Measurements from ENCODE around the gene BYSL. TPM values are rescaled to one million over a fixed set of nuclear protein-coding genes. Genes with fewer than 3 reads are reported as not detected.
A peak's percentile ranks its signal among the peaks of the same experiment; 100 is the strongest.

The BYSL gene
- total and polyA plus RNA-seq, 9 of the 15 experiments (the other 6 are each of a cell fraction or from before 2014, with no cell fraction given), result 22.2 to 92.3 (median 53.4) TPM

- FAIRE-seq, result no peak
- TF ChIP-seq MCM3 (IDR thresholded peaks at IDR 0.05), result no peak
- TF ChIP-seq CEBPG (CRISPR knock-in tag; IDR thresholded peaks at IDR 0.05), result no peak
- TF ChIP-seq CEBPG (tag; conservative IDR thresholded peaks at IDR 0.05 in 1 of 2, IDR thresholded peaks at IDR 0.05 in 1 of 2), result 0 out of 4 replicates have a peak, but pooled peaks of 1 of the 2 experiments have one; percentile 29
- TF ChIP-seq CEBPB (tag; IDR thresholded peaks at IDR 0.05), result peak; percentile 33; the same call in 1 of the 2 replicates
- TF ChIP-seq ATF3 (IDR thresholded peaks at IDR 0.05), result peak; percentile 66
- no peak for TF ChIP-seq ATF3 (CRISPR knock-in tag; conservative IDR thresholded peaks at IDR 0.05)
- TF ChIP-seq AFF4 (CRISPR knock-in tag; IDR thresholded peaks at IDR 0.05), result no peak
- no peak for TF ChIP-seq ATF7 (IDR thresholded peaks at IDR 0.05)
- CTCF ChIA-PET (ENCODE audit: low intra/inter-chr PET ratio), result no interaction called here
- BruUV-seq (replicated peaks), result no TSS peak
- POLR2A ChIA-PET, result interaction anchor here (0.6 to 1.7 kb wide), 5 partner anchors 13 to 392 kb away, joined by 3 to 4 read pairs (median 3); no protein-coding TSS in a partner anchor
- Histone ChIP-seq H3K27ac (ENCODE audit: extremely low read depth, low read depth, low read length) (no peak overlapping the region), H3K9me1 (ENCODE audit: control insufficient read depth, insufficient read depth, low read length) (no peaks in the 10 kb centered on the region), H3K9ac (ENCODE audit: insufficient read depth in 1 of 2, low read depth in 2 of 2, low read length in 2 of 2) (peak overlapping the region in 1 of 2 experiments; percentile 18; a peak in 1 of 4 replicates), H3K36me3 (ENCODE audit: control insufficient read depth, insufficient read depth, low read length) (no peaks in the 10 kb centered on the region), H4K20me1 (replicated peaks; ENCODE audit: control insufficient read depth, insufficient read depth, low read length) (no peaks in the 10 kb centered on the region), H3K4me2 (ENCODE audit: insufficient read depth, low read length) (no peak overlapping the region), H3K79me2 (ENCODE audit: control insufficient read depth, insufficient read depth, low read length) (no peaks in the 10 kb centered on the region), H3K4me3 (no peak overlapping the region), H3K9me3 (replicated peaks; ENCODE audit: control insufficient read depth, insufficient read depth, low read depth, low read length) (no peaks in the 10 kb centered on the region; the same call in 1 of the 2 replicates), H3K27me3 (ENCODE audit: control insufficient read depth in 2 of 2, insufficient read depth in 2 of 2, low read length in 2 of 2) (no peaks in the 10 kb centered on the region), H3K4me1 (replicated peaks in 1 of 2; ENCODE audit: control insufficient read depth in 2 of 2, insufficient read depth in 2 of 2, low read length in 2 of 2) (peaks cover 7 to 14% of the 10 kb centered on the region in 2 experiments), H2AFZ (ENCODE audit: low read depth, low read length) (peak overlapping the region; percentile 51)
- WGBS (ENCODE audit: insufficient coverage, low coverage, missing lambda C conversion rate), result 60% methylated on average over 10 of the region's 10 CpGs
- in situ Hi-C loops (cut with MboI) (no loop called here), intact Hi-C loops (cut with micrococcal nuclease) (no loop called here)
- DNase-seq (ENCODE audit: extremely low read depth in 1 of 4, low spot score in 3 of 4), result no peak
- peak; percentile 11; the same call in 2 of the 3 replicates for ATAC-seq
Observed at GRCh38 chr6:41947581-41948220, 26.4 kb downstream of the BYSL start.
